Measurements from ENCODE around the gene BCL2.

The BCL2 gene

GRCh38 chr18:63107171-63107845 is 212.3 kb downstream of the BCL2 start:
- no peak for DNase-seq (ENCODE audit: extremely low read depth, low read depth)
- TF ChIP-seq CTCF (IDR thresholded peaks at IDR 0.05; ENCODE audit: low read depth, low read length): no peak

GRCh38 chr18:63106727-63107126 is 212.8 kb downstream of the BCL2 start:
- no peak for DNase-seq (ENCODE audit: extremely low read depth, low read depth)
- TF ChIP-seq CTCF (IDR thresholded peaks at IDR 0.05; ENCODE audit: low read depth, low read length): no peak

- no peak for DNase-seq (ENCODE audit: extremely low read depth, low read depth)
- no peak for TF ChIP-seq CTCF (IDR thresholded peaks at IDR 0.05; ENCODE audit: low read depth, low read length)
Observed at GRCh38 chr18:63105636-63106316, 213.8 kb downstream of the BCL2 start.

- no peak for TF ChIP-seq CTCF (IDR thresholded peaks at IDR 0.05; ENCODE audit: low read depth, low read length)
- no peak for DNase-seq (ENCODE audit: extremely low read depth, low read depth)
Observed at GRCh38 chr18:63104868-63105267, 214.7 kb downstream of the BCL2 start.

- TF ChIP-seq CTCF (IDR thresholded peaks at IDR 0.05; ENCODE audit: low read depth, low read length): no peak
- DNase-seq (ENCODE audit: extremely low read depth, low read depth): no peak
Observed at GRCh38 chr18:63102941-63103744, 216.4 kb downstream of the BCL2 start.

GRCh38 chr18:63100630-63101055 is 218.9 kb downstream of the BCL2 start:
- no peak for TF ChIP-seq CTCF (IDR thresholded peaks at IDR 0.05; ENCODE audit: low read depth, low read length)
- DNase-seq (ENCODE audit: extremely low read depth, low read depth): no peak
